ENCODE data around the gene LRP1B.

GRCh38 chr2:140273958-140274357, 1856.9 kb downstream of the LRP1B start:
- TF ChIP-seq CTCF (IDR thresholded peaks at IDR 0.05) = no peak
- TF ChIP-seq ZFX (IDR thresholded peaks at IDR 0.05; ENCODE audit: borderline replicate concordance) = no peak
